ENCODE data around the gene SMIM13.
A peak's percentile ranks its signal among the peaks of the same experiment; 100 is the strongest.

The SMIM13 gene

DNA sequence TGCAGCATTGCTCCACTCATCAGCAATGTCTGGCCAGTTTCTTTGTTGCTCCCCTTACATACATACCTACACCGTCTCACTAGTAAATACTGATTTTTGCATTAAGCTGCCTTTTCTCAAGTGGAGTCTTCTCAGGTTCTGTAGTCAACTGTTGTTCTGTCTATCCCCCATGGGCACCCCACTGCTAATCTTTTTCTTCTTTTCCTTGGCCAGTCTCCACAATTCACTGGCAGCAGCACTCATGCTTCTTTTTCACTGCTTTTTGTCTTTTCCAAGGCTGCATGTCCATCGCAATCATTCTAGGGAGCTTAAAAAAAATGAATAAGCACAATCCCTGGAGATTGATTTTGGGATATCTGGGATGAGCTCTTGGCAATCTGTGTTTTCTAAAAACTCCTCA lies 28.2 kb downstream of the SMIM13 start:
- DNase-seq (ENCODE audit: low spot score): no peak

GRCh38 chr6:11122380-11122779 lies 28.7 kb downstream of the SMIM13 start:
- no peak for DNase-seq (ENCODE audit: low spot score)

DNA sequence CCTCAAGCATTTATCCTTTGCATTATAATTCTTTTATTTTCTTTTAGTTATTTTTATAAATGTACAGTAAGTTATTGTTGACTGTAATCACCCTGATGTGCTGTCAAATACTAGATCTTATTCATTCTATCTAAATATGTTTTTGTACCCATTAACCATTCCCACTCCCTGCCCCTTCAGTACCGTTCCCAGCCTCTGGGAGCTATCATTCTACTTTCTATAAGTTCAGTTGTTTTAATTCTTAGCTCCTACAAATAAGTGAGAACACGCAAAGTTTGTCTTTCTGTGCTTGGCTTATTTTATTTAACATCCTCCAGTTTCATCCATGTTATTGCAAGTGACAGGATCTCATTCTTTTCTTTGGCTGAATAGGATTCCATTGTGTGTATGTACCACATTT lies 30.3 kb downstream of the SMIM13 start:
- no peak for DNase-seq (ENCODE audit: low spot score)

DNA sequence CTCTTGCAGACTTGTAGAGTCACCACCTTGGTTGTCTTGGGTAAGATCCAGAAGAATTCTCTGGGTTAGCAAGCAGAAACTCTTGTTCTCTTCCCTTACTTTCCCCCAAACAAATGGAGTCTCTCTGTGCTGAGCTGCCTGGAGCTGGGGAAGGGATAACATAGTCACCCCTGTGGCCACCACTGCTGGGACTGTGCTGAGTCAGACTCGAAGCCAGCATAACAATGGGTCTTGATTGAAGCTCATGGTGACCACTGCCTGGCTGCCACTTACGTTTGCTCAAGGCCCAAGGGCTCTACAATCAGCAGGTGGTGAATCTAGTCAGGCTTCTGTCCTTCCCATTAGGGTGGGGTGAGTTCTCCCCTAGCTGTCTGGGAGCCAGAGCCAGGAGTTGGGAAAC lies 33.2 kb downstream of the SMIM13 start:
- DNase-seq (ENCODE audit: low spot score): no peak

- no peak for DNase-seq (ENCODE audit: low spot score)
These were observed 35.0 kb downstream of the SMIM13 start for GRCh38 chr6:11128608-11129007.

DNA sequence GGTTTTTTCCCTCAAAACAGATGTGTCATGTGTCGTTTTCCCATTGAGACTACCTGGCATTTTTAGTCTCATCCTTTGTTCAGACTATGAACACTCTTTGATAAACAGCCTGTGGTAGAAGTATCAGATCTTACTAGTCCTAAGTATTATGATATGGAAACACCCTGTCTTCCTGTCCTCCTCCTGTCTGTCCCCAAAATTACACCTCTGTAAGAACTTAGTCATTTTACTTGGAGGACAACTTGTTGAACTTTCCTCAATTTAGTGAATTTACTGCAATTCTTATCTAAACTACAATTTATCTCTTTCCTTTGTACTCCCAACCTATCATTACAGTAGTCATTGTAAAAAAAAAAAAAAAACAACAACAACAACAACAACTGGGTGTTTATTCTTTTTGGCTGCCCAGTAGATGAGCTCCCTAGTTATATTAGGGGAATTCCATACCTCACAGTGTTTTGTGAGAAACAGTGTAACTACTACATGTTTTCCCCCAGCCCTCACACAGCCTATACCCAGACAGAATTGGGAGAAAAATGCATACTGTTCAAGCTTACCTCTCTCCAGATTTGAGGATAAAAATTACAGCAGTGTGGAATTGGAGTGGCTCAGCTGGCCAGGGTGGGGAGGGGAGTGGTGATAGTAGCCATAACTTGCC lies 36.4 kb downstream of the SMIM13 start:
- no peak for DNase-seq (ENCODE audit: low spot score)

DNA sequence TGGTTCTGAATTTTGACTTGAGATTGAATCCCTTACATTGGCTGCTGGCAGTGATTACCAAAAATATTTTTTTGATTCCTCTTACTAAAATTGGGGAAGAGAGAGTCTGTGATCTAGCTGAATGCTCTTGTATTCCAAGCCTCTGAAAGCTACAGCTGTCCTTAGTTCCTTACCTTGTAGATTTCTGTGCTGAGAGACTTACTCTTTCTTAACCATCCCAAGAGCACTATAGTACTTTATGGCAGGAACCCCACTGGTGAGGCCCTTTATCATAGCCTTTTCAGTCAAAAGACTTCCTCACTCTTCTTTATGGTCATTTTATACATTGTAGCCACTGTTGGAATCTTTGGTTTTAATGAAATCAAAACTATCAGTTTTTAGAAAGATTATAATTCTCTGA lies 37.0 kb downstream of the SMIM13 start:
- no peak for DNase-seq (ENCODE audit: low spot score)

DNA sequence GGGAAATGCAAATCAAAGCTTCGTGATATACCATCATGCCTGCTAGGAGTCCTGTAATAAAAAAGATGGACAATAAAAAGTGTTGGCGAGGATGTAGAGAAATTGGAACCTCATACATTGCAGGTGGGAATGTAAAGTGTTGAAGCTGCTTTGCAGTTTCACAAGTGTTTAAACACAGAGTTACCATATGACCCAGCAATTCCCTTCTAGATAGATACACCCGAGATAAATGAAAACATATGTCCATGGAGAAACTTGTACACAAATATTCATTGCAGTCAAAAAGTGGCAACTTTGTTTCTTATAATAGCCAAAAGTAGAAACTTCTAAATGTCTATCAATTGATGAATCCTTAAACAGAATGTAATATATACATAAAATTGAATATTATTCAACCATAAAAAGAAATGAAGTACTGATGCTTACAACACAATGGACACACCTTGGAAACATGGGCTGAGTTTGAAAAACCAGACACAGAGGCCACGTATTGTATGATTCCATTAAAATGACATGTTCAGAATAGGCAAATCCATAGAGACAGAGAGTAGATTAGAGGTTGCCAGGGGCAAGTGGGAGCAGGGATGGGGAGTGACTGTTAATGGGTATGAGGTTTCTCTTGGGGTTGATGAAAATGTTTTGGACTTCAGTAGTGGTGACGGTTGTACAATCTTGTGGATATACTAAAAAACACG lies 38.7 kb downstream of the SMIM13 start:
- DNase-seq (ENCODE audit: low spot score): no peak

DNA sequence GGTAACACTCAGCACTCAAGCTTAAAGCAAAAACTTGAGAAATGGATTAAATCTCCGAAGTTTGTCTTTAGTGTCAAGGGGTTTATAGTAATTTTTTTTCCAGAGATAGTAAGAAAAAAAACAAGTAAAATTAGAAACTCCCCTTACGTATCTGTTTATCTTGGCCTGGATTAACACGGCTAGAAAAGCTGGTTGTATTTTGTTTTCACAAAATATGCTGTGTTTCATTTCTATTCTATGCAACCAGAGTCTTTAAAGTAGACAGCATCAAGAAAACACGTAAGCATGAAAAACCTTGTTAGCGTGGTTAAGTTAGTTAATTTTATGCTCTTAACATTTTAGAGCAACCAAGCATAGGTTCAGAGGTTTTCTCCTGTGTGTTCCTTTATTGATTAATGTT lies 39.6 kb downstream of the SMIM13 start:
- no peak for DNase-seq (ENCODE audit: low spot score)

- DNase-seq (ENCODE audit: low spot score): no peak
These were observed 43.2 kb downstream of the SMIM13 start for GRCh38 chr6:11136809-11137208.

DNA sequence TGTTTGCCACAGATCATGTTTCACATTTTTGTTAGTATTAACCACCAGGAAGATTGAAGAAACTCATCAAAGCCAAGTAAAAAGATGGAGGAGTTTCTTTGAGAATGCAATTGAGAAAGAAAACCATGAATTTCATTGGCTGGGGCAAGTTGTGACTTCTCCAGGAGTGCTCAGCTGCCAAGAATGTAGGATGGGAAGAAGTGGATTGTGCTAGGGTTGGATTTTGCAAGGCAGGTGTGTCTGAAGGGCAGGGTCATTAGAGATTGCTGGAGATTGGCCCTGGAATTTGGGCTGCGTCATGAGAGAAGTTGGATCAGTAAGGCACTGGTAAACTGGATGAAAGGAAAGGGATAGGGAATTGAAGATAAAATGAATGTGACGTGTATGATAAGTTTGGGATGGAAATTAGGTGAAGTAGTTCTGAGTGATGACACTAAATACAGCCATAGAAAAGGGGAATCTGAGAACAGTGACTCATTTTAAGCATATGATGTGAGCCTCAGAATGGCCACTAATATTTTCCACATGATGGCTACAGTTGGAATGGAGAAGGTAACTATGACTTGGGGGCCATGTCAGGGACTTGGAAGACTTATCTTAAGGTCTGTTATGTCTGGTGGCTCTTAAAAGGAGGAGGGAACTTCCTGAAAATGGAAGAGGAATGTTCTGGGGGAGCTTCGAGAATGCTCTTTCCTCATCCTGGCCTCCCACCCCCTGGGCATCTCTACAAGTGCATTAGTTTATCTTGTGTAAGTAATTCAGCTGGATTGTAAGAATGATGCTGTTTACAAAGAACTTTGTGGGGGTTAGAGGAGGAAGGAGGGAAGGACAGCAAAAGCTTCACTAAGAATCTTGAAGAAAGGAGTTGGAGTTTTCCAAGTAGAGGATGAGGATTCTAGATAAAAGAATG lies 45.7 kb downstream of the SMIM13 start:
- DNase-seq (ENCODE audit: low spot score): no peak

DNA sequence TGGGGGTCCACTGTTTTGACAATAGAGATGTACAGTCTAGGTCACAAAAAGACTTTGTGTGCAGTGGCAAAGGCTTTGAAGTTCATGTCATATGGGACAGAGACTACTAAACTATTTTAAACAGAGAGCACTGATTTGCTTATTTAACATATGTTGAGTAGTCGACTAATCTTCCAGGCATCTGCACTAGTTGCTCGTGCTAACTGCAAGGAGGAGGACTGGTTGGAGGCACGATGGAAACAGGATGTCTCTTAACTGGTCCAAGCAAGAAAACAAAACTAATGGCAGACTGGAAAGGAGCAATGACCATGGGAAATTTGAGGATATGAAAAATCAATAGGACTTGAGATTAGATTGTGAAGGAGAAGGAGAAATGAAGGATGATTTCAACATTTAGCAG lies 46.4 kb downstream of the SMIM13 start:
- DNase-seq (ENCODE audit: low spot score): no peak

DNA sequence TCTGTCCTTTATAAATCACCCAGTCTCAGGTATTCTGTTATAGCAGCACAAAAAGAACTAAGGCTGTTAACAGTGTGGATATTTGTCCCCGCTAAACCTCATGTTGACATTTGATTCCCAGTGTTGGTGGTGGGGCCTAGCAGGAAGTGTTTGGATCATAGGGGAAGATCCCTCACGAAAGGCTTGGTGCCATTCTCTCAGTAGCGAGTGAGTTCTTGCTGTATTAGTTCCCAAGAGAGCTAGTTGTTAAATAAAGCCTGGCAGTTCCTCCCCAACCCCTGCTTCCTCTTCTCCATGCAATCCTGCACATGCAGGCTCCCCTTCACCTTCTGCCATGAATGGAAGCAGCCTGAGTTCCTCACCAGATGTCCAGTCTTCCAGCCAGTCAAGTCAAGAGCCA lies 47.7 kb downstream of the SMIM13 start:
- no peak for DNase-seq (ENCODE audit: low spot score)

DNA sequence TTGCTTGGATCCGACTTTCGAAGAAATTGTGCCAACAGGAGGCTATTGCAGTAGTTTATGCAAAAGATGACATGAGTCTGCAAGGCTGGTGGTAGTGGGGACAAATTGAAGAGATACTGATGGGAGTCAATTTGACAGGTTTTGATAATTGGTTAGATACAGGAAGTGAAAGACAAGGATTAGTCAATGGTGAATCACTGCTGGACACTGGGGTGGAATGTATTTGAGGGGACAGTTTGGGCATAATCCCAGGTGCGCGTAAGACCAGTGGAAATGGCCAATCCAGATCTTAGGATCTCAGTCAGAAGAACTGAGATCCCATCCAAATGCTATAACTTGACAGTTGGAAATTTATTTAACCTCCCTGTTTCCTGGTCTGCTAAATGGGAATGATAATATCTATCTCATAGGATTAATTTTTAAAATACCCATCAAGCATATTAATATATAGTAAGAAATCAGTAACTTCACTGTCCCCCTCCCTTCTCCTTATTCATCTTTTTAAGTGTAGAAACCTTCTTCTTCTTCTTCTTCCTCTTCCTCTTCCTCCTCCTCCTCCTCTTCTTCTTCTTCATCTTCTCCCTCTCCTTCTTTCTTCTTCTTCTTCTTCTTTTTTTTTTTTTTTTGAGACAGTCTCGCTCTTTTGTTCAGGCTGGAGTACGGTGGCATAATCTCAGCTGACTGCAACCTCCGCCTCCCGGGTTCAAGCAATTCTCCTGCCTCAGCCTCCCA lies 48.8 kb downstream of the SMIM13 start:
- DNase-seq (ENCODE audit: low spot score): no peak

GRCh38 chr6:11143394-11144371 lies 50.0 kb downstream of the SMIM13 start:
- DNase-seq (ENCODE audit: low spot score): peak; percentile 92

GRCh38 chr6:11144393-11144851 lies 50.8 kb downstream of the SMIM13 start:
- DNase-seq (ENCODE audit: low spot score): peak; percentile 86

GRCh38 chr6:11146117-11146826 lies 52.6 kb downstream of the SMIM13 start:
- no peak for DNase-seq (ENCODE audit: low spot score)

DNA sequence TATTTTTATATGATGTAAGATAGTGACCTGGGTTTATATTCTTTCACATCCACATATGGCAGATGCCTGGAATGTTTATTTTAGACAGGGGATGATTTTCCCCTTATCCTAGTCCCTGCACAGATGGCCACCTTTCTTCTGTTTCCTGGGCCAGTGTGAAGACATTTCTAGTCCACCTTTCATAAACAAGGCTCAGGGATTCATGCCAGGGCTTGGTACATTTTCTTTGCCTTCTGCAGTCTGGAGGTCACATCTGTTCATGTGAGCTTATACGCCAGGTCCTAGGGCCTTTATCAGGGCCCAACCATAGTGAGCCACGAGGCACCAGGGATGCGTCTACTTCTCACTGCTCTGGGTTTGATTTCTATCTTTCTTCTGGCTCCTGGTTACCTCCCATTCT lies 55.9 kb downstream of the SMIM13 start:
- no peak for DNase-seq (ENCODE audit: low spot score)

DNA sequence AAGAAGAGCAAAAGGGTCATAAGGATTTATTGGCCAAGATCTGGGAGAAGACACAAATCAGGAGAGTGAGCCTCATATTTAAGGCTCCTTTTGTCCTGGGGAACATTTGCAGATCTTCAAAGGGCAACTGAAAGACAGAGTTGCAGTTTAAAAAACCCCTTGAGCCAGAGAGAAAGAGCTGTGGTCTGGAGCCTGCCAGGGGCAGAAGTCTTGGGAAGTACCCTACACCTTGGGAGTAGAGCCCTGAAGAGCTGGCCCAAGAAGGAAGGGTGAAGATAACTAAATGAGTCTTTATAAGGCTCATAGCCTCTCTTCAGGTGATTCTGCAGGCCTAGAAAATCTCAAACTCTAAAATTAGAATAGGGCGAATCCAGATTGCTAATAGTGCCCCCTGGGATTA lies 57.9 kb downstream of the SMIM13 start:
- no peak for DNase-seq (ENCODE audit: low spot score)

GRCh38 chr6:11152581-11152980 lies 58.9 kb downstream of the SMIM13 start:
- no peak for DNase-seq (ENCODE audit: low spot score)

All from AG20443 (cell line).